Transverse colon (tissue), 4 donors: Measurements from ENCODE around the gene RGS6.

Source experiments
- POLR2AphosphoS5 ChIP-seq, 3 donors: sonication (generic); formaldehyde crosslinking; IDR thresholded peaks; one replicate each; pipeline ENCODE4 v1.6.1; 2016; ENCODE audit warnings: antibody characterized with exemption in 3 of 3
- TF ChIP-seq, protein P1 (sequence below), 5 experiments: fragments of 200-600 bp in 3 of 5; fragments of 450-650 bp in 2 of 5; sonication (generic) in 3 of 5; IDR thresholded peaks; 1 replicate in 2 of 5; 2 replicates in 3 of 5; pipeline ENCODE4 v1.5.1; 2016 to 2017; ENCODE audit warnings: antibody characterized with exemption in 5 of 5, inconsistent platforms in 3 of 5, mild to moderate bottlenecking in 2 of 5, moderate library complexity in 1 of 5

DNA sequence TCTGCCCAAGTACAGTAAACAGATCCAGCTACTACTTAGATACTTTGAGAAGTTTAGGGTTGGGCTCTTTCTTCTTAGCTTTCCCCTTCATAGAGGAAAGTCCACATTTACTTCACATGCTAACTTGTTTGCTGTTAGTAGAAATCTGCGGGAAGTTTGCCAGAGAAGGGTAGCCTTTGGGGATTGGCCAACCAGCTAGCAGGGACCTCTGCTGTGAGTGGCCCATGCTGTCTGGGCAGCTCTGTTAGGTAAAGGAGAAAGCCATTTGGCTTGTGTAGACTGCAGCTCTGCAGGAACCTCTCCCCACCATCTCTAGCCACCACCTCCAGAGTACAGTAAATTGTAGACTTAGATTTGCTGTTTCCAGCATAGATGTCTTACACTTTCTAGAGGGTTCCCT lies 193.9 kb downstream of the RGS6 start:
- TF ChIP-seq, protein P1, sequence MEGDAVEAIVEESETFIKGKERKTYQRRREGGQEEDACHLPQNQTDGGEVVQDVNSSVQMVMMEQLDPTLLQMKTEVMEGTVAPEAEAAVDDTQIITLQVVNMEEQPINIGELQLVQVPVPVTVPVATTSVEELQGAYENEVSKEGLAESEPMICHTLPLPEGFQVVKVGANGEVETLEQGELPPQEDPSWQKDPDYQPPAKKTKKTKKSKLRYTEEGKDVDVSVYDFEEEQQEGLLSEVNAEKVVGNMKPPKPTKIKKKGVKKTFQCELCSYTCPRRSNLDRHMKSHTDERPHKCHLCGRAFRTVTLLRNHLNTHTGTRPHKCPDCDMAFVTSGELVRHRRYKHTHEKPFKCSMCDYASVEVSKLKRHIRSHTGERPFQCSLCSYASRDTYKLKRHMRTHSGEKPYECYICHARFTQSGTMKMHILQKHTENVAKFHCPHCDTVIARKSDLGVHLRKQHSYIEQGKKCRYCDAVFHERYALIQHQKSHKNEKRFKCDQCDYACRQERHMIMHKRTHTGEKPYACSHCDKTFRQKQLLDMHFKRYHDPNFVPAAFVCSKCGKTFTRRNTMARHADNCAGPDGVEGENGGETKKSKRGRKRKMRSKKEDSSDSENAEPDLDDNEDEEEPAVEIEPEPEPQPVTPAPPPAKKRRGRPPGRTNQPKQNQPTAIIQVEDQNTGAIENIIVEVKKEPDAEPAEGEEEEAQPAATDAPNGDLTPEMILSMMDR (IDR thresholded peaks at IDR 0.05), result no peak
- no peak for TF ChIP-seq POLR2AphosphoS5 (IDR thresholded peaks at IDR 0.05)
